ENCODE data around the gene RANBP10.
"Not testable (repeated sequence)": the region's sequence is repeated elsewhere in the genome, so short reads cannot be mapped to it uniquely, and the experiment has no call there.

The RANBP10 gene

DNA sequence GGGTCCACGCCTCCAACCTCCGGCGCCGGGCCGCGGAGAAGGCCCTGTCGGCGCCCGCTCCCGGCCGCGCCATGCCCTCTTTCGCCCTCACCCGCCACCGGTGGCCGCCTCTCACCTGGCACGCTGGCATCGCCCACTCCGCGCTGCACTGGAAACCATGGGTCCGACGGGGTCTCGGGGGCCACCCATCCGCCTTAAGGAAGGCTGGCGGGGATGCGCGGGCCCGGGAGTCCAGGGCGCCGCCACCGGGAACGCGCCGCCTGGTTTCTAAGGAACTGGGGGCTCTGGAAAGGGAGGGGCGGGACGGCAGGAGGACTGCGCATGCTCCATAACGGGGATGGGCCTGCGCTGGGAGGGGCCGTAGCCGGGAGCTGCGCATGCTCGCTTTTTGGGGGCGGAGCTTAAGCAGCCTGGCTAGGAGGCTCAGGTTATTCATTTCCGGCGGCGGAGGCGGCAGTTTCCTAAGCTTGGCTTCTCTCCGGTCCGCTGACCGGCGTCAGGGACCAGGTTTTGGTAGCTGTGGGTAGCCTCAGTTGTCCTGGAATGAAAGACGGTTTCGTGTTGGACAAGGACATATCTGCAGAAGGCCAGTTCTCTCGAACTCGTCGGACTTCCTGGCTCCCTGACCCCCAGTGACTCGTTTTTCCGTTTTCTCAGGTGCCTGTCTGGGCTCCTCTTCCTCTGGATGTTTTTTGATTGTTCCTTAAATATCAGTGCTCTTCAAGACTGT lies 87.1 kb downstream of the RANBP10 start, which contains the start of gene GFOD2:
GFOD2 (minus strand) TSS at position 269 of the 730 bp plus-strand sequence. CDS start 33,601 bp downstream, outside the sequence.
- in situ Hi-C loops (cut with MboI; ENCODE audit: low sequenced_read_pairs), result no loop called here

DNA sequence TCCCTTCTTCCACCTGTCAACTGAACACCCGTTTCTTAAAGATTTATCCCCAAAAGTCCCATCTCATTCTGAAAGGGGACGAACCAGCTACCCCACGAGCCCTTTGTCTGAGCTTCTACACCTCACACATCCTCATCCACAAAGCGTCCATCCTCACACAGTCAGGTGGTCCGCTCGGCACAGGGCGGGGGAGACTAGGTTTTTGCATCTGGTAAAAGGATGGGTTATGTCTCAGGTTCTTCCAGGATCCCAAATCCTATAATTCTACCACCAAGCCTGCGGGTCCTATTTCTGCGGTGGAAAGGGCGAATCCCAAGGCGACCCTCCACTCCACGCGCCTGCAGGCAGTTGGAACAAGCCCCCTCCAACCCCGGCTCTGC lies 87.7 kb downstream of the RANBP10 start:
- in situ Hi-C loops (cut with MboI; ENCODE audit: low sequenced_read_pairs), result no loop called here

DNA sequence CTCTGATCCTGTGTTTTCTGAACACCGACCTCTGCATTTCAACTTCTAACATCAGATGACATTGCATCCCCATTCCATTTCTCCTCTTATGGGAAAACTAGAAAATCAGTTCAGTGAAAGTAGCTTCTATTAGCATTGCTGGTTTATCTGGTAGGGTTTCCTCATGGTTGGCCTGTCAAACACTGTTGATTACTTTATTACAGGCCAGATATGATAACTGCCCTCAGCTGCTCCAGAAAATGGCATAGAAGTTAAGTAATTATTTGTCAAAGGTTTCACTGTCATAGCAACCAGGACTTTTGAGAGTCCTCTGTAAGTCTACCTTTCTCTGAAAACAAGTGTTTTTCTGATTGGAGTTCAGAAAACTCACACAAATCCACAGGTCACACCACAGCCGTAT lies 90.3 kb downstream of the RANBP10 start:
- in situ Hi-C loops (cut with MboI; ENCODE audit: low sequenced_read_pairs), result no loop called here

DNA sequence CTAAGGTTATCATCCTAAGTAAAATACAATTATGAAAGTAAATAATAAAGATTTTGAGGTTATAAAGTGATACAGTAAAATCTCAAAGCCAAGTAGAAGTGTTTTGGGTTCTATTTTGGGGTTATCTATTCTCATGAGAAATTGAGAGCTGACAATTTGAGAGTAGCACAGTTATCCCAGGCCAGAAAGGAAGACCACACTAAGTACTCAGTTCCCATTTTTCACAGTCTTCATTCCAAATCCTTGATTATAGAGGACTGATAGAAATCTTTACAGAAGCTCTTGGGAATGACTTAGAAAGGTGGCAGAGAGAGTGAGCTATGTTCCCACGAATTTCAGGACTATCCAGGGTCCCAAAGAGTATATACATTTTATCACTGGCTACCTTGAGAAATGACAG lies 91.8 kb downstream of the RANBP10 start:
- in situ Hi-C loops (cut with MboI; ENCODE audit: low sequenced_read_pairs), result no loop called here

DNA sequence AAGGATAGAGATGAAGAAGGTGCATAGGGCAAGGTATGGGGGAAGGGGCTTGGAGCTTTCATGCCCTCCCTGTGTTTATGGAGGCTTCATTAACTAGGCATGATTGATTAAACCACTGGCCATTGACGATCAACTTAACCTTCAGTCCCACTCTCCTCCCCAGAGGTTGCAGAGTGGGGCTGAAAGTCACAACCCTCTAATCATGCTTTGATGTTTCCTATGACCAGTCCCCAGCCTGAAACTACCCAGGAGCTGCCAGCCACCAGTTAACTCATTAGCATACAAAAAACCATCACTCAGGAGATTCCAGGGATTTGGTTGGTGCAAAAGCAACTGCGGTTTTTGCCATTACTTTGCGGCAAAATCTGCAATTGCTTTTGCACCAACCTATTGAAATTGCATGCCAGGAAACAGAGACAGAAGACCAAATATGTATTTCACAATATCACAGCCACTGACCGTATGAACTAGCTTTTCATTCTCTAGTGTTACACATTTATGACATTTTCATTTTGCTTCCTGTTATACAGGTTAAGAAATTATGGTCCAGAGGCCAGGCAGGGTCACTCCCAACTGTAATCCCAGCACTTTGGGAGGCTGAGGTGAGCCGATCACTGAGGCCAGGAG lies 92.6 kb downstream of the RANBP10 start:
- in situ Hi-C loops (cut with MboI; ENCODE audit: low sequenced_read_pairs), result no loop called here

DNA sequence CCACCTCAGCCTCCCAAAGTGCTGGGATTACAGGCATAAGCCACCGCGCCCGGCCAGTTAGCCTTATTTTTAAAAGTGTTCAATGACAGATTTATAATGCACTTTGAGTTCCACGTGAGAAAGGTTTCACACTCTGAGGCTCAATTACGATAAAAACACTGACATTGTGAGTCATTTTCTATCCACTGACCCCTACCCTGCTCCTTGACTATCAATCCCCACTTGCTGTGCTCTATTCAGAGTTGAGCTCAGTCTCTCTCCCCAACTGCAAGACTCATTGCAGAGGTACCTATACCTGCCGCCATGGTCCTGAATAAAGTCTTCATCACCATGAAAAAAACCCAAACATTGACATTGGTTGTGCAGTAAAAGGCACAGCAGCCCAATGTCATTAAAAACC lies 95.8 kb downstream of the RANBP10 start:
- in situ Hi-C loops (cut with MboI; ENCODE audit: low sequenced_read_pairs), result no loop called here

DNA sequence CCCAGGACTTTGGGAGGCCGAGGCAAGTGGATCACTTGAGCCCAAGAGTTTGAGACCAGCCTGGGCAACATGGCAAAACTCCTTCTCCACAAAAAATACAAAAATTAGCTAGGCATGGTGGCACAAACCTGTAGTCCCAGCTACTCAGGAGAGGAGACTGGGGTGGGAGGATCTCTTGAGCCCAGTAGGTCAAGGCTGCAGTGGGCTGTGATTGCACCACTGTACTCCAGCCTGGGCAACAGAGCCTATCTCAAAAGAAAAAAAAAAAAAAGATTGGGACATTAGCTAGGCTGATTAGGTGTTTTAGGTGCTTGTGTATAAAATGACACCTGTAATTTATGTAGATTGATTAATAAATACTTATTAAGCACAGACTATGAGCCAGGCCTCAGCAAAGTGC lies 97.3 kb downstream of the RANBP10 start:
- in situ Hi-C loops (cut with MboI; ENCODE audit: low sequenced_read_pairs), result no loop called here

DNA sequence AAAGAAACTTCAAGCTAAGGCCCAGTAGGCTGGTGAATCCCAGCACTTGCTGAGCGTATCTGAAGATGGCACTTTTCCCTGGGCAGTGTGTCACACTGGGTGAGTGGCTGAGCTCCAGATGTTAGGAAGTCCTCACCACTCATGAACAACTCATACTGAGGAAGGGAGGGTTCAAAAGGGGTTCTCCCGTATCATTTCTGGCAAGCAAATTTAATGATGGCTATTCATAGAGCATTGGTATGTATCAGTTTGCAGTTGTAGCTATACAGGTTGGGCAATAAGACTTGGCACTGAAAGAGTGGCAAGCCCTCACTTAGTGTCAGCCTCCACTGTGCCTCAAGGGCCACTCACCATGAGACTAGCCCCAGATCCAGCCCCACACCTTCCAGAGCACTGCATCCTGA lies 98.0 kb downstream of the RANBP10 start:
- in situ Hi-C loops (cut with MboI; ENCODE audit: low sequenced_read_pairs), result no loop called here

DNA sequence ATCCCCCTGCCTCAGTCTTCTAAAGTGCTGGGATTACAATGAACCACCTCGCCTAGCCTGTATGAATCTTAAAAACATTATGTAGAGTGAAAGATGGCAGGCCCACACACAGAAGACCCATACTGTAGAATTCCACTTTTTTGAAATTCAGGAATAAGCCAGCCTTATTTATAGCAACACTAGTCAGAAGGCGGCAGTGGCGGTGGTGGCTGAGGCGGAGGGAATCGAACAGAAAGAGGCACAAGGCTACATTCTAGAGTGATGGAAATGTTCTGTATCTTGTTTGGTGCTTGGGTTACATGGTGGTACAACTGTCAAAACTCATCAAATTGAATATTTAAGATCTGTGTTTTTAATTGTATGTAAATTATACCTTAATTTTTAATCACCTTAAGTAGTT lies 98.6 kb downstream of the RANBP10 start:
- in situ Hi-C loops (cut with MboI; ENCODE audit: low sequenced_read_pairs), result no loop called here

DNA sequence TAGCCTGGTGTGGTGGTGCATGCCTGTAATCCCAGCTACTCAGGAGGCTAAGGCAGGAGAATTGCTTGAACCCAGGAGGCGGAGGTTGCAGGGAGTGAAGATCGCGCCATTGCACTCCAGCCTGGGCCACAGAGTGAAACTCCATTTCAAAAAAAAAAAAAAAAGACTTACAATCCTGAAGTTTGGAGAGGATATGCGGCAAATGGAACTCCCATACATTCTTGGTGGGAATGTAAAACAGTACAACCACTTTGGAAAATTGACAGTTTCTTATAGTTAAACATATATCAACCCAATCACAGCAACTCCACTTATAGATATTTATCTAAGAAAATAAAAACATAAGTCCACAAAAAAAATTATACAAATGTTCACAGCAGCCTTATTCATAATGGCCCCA lies 99.2 kb downstream of the RANBP10 start:
- in situ Hi-C loops (cut with MboI; ENCODE audit: low sequenced_read_pairs), result no loop called here

DNA sequence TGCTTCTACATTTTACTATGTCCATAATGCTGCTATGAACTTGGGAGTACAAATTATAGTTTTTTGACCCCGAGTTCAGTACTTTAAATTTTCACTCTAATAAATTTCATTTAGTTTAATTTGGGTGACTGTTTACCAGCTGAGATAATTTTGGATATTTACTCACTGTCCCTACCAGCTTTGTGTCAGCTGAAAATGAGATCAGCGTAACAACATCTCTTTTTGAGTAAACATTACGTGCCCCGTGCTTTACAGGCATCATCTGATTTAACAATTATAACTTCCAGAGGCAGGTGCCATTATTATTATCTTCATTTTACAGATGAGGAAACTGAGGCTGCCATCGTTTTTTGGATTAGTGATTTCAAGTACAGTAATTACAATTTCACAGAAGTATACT lies 102.2 kb downstream of the RANBP10 start:
- in situ Hi-C loops (cut with MboI; ENCODE audit: low sequenced_read_pairs), result no loop called here

DNA sequence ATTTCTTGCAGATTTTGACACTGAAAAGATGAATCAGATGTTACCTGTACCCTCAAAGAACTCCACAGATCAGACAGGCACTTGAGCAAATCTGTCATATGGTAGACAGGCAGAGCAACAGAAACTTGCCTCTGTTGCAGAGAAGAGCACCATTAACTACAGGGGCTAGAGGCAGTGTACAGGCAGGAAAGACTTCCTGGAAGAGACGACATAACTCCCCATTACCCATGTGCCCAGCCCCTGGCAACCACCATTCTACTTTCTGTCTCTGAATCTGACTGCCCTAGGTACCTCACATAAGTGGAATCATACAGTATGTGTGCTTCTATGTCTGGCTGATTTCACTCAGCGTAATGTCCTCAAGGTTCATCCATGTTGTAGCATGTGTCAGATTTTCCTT lies 102.7 kb downstream of the RANBP10 start:
- in situ Hi-C loops (cut with MboI; ENCODE audit: low sequenced_read_pairs), result no loop called here

DNA sequence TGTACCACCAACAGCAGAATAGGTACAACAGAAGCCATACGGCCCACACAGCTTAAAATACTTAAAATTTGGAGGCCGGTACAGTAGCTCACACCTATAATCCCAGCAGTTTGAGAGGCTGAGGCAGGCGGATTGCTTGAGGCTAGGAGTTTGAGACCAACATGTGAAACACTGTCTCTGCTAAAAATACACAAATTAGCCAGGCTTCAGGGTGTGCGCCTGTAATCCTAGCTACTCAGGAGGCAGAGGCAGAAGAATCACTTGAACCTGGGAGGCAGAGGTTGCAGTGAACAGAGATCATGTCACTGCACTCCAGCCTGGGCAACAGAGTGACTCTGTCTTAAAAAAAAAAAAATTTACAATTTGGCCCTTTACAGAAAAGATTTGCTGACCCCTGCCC lies 104.2 kb downstream of the RANBP10 start:
- in situ Hi-C loops (cut with MboI; ENCODE audit: low sequenced_read_pairs), result no loop called here

DNA sequence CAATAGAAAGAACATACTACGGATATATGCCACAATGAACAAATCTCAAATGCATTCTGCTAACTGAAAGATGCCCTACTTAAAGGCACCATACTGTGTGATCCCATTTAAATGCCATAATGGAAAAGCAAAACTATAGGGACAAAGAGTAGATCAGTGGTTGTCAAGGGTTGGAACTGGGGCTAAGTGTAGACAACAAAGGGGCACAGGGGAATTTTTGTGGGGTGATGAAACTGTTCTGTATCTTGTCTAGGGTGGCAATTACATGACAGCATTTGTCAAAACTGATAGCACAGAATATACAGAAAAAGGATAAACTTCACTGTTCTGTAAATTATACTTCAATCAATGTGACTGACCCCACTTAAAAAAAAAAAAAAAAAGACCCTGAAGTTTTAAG lies 104.9 kb downstream of the RANBP10 start:
- in situ Hi-C loops (cut with MboI; ENCODE audit: low sequenced_read_pairs), result no loop called here

DNA sequence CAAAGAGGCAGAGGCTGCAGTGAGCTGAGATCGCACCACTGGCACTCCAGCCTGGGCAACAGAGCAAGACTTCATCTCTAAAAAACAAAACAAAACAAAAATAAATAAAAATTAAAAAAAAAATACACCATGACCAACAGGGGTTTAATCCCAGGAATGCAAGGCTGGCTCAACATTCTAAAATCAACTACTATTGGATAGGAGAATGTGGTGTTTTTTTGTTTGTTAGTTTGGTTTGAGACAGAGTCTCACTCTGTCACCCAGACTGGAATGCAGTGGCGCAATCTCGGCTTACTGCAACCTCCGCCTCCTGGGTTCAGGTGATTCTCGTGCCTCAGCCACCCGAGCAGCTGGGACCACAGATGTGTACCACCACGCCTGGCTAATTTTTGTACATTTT lies 107.1 kb downstream of the RANBP10 start:
- in situ Hi-C loops (cut with MboI; ENCODE audit: low sequenced_read_pairs), result no loop called here

DNA sequence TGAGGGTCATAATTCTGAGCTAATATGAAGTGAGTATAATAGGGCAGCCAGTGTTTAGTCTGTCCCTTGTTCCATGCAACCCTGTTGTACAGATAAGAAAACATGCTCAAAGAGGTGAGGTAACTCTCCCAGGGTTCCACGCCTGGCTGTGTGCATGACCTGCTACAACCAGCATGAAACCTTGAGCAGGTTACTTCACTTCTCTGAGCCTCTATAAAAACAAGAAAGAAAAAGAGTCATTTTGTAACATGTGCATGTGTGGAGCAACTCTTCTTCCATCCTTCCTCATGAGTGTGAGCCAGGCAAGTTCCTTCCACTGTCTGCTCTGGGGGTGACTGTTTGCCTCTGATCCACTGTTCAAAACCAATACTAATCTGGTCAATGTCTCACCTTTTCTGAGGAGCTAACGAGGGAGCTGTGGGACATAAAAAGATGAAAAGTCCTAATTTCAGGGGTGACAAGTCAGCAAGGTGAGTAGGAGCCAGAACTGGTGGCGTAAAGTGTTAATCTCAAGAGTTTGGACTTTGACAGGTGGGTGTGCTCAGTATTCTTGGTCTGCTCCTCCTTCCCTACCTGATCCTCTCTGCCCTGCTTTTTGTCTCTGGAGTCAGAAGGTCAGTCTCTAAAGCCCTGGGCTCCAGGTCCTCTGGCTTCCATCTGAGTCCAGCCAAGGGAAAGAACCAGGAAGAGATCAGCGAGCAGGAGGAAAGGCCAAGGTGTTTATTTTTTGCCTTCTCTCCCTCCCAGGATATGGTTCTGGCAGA lies 108.8 kb downstream of the RANBP10 start:
- in situ Hi-C loops (cut with MboI; ENCODE audit: low sequenced_read_pairs), result no loop called here

DNA sequence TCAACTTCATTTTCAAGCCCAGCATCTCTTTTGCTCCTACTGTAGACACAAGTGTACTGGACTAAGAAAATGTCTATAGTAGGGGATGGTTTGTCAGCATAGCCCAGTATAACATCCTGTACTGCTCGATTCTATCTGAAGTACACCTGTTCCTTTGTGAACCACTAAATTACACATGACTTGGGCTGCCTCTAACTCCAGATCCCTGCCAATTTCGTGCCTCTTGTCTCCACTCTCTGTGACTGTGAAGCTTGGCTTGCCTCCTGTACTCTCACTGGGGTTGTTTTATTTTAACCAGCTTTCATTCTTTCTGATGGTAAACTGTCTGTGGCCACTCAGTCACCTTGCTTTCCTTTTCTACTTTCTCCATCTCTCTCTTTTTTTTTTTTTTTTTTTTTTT lies 111.7 kb downstream of the RANBP10 start:
- in situ Hi-C loops (cut with MboI; ENCODE audit: low sequenced_read_pairs), result no loop called here

DNA sequence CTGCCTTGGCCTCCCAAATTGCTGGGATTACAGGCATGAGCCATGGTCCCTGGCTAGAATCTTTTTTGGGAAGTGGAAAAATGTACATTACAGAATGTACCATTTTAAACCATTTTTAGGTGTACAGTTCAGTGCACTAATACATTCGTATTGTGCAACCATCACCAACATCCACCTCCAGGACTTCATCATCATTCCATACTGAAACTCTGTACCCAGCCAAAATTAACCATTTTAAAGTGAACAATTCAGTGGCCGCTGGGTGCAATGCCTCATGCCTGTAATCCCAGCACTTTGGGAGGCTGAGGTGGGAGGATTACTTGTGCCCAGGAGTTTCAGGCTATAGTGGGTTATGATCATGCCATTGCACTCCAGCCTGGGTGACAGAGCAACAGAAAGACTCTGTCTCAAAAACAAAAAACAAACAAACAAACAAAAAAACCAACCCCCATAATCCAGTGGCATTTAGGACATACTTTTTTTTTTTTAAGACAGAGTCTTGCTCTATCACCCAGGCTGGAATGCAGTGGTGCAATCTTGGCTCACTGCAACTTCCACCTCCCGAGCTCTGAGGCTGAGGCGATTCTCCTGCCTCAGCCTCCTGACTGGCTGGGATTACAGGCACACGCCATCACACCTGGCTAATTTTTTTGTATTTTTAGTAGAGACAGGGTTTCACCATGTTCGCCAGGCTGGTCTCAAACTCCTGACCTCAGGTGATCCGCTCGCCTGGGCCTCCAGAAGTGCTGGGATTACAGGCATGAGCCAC lies 112.7 kb downstream of the RANBP10 start:
- in situ Hi-C loops (cut with MboI; ENCODE audit: low sequenced_read_pairs), result not testable (repeated sequence)

DNA sequence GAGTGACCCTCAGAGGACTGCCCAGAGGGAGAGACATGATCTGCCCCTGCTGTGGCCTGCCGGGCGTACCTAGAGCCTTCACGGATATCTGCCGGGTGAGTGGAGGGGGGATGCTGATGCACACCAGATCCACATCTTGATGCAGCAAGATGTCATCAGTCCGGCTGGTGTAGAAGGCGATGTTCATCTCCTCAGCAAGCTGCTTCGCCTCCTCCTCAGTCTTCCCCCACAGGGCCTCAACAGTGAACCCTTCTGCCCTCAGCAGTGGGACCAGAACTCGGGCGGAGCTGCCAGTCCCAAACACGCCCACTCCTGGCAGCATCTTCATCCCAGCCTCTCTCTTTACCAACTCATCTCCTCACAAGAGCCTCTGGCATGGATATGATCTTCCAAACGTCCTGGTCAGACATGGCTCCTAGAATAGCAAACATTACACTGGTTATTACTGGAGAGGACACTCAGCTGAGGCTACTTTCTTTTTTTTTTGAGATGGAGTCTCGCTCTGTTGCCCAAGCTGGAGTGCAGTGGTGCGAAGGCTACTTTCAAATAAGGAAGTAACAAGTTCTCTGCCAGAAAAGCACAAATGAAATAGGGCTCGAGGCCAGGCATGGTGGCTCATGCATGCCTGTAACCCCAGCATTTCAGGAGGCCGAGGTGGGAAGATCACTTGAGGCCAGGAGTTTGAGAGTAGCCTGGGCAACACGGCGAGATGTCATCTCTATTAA lies 120.8 kb downstream of the RANBP10 start:
- in situ Hi-C loops (cut with MboI; ENCODE audit: low sequenced_read_pairs), result no loop called here

DNA sequence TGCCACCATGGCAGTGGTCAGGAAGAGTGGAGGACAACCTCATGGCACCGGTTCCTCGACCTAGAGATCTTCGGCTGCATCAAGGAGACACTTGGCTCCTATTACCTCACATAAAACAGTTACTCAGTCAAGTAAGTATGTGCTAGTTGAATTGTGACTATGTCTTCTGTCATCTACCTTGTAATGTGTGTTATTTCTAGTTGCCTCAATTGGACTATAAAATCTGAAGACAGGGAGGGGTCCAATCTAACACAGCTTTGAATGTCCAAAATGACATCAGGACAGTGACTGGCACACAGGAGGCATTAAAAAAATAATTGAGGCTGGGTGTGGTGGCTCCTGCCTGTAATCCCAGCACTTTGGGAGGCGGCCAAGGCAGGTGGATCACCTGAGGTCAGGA lies 122.6 kb downstream of the RANBP10 start:
- in situ Hi-C loops (cut with MboI; ENCODE audit: low sequenced_read_pairs), result no loop called here

Data from HL-60/S4 treated with retinoic acid at 250 ng/mL for 4 days and 3 days (cell line).